HepG2 (cell line): ENCODE data around the gene GRB10. TPM values are rescaled to one million over a fixed set of nuclear protein-coding genes. Genes with fewer than 3 reads are reported as not detected.
A peak's percentile ranks its signal among the peaks of the same experiment; 100 is the strongest.

Experiments used
- ATAC-seq: fragments of 200-7000 bp; cut with Tn5 transposase; 3 replicates; pipeline ENCODE4 v1.9.1; 2020; ENCODE audit warnings: mild to moderate bottlenecking, moderate library complexity
- BruUV-seq: library from RNA; stranded (reverse); fragments of 400-500 nt; replicated peaks from 2 replicates; lab custom pipeline; 2021; lab: Mats Ljungman, UMichigan
- CTCF ChIA-PET: fragments of 300-600 bp; formaldehyde crosslinking; extraction: SDS; loops from one replicate; lab custom pipeline; 2021; ENCODE audit warnings: low total read pairs, inconsistent platforms, low intra/inter-chr PET ratio; lab: Yijun Ruan, JAX
- POLR2A ChIA-PET: fragments of 350-600 bp; sonication (Branson Sonifier 250); formaldehyde crosslinking; loops from one replicate; lab custom pipeline; 2020; ENCODE audit warnings: antibody characterized with exemption, inconsistent platforms; lab: Yijun Ruan, JAX
- DNase-seq: peaks from one replicate; pipeline ENCODE4 v3.0.0-alpha.2; 2015; ENCODE audit warnings: low spot score
- FAIRE-seq: peaks from 3 replicates; lab custom pipeline; 2011; peaks lifted over from hg19 to GRCh38; lab: Jason Lieb, UNC
- H2AFZ ChIP-seq: one replicate; pipeline ENCODE4 v1.6.1; 2011; ENCODE audit warnings: low read length, inconsistent platforms
- H3K27ac ChIP-seq: fragments of 300-600 bp; 3 replicates; pipeline ENCODE4 v1.8.0; 2011; ENCODE audit warnings: mixed run types, mild to moderate bottlenecking, mixed read lengths, low read length, inconsistent platforms; ENCODE audit not compliant: insufficient read depth; ENCODE audit errors: extremely low read length
- H3K27me3 ChIP-seq, 2 experiments: fragments of 200-600 bp in 1 of 2; 2 replicates in 1 of 2; 3 replicates in 1 of 2; pipeline versions ENCODE4 v1.6.0 to v1.8.0; 2011; ENCODE audit warnings: low read length in 2 of 2, mild to moderate bottlenecking in 2 of 2, moderate library complexity in 2 of 2, inconsistent platforms in 1 of 2; ENCODE audit not compliant: insufficient read depth in 2 of 2, control insufficient read depth in 1 of 2
- H3K36me3 ChIP-seq, 2 experiments: fragments of 200-600 bp in 1 of 2; replicated peaks in 1 of 2; 2 replicates in 1 of 2; 3 replicates in 1 of 2; pipeline versions ENCODE4 v1.5.1 to v1.8.0; 2011; ENCODE audit warnings: low read length in 2 of 2, inconsistent platforms in 1 of 2; ENCODE audit not compliant: insufficient read depth in 2 of 2, control insufficient read depth in 1 of 2
- H3K4me1 ChIP-seq: 2 replicates; pipeline ENCODE4 v1.5.1; 2012; ENCODE audit warnings: low read length, inconsistent platforms; ENCODE audit not compliant: insufficient read depth
- H3K4me2 ChIP-seq: 2 replicates; pipeline ENCODE4 v1.6.0; 2011; ENCODE audit warnings: low read depth, low read length, inconsistent platforms
- H3K4me3 ChIP-seq, 3 experiments: fragments of 200-600 bp in 1 of 3; sonication (generic), shearing (Covaris generic) in 1 of 3; replicated peaks in 1 of 3; 2 replicates each; pipeline ENCODE4 v1.5.1; 2011 to 2016; ENCODE audit warnings: low read length in 3 of 3, inconsistent platforms in 2 of 3, low read depth in 2 of 3, mild to moderate bottlenecking in 2 of 3, control low read depth in 1 of 3, mixed read lengths in 1 of 3; ENCODE audit not compliant: insufficient read depth in 1 of 3
- H3K79me2 ChIP-seq: one replicate; pipeline ENCODE4 v1.6.1; 2011; ENCODE audit warnings: low read length, inconsistent platforms; ENCODE audit not compliant: insufficient read depth
- H3K9ac ChIP-seq: 2 replicates; pipeline ENCODE4 v1.6.0; 2011; ENCODE audit warnings: mild to moderate bottlenecking, low read depth, low read length, inconsistent platforms; ENCODE audit not compliant: insufficient read depth
- H3K9me3 ChIP-seq: 2 replicates; pipeline ENCODE4 v1.5.1; 2012; ENCODE audit warnings: mild to moderate bottlenecking, low read length
- H4K20me1 ChIP-seq: 2 replicates; pipeline ENCODE4 v1.6.0; 2011; ENCODE audit warnings: inconsistent platforms, mild to moderate bottlenecking, low read length, moderate library complexity; ENCODE audit not compliant: insufficient read depth
- BHLHE40 ChIP-seq: IDR thresholded peaks from 2 replicates; pipeline ENCODE4 v1.6.1; 2011; ENCODE audit warnings: low read length, improper control_type of control experiment
- EP300 ChIP-seq, 3 experiments: sonication (generic) in 1 of 3; formaldehyde crosslinking in 1 of 3; IDR thresholded peaks; 2 replicates each; pipeline versions ENCODE4 v1.5.1 to v1.6.1; 2011 to 2020; ENCODE audit warnings: low read depth in 2 of 3, low read length in 2 of 3, borderline replicate concordance in 1 of 3, improper control_type of control experiment in 1 of 3, mild to moderate bottlenecking in 1 of 3, missing genetic modification reagents in 1 of 3, moderate library complexity in 1 of 3
- PCBP2 ChIP-seq: fragments of 200-400 bp; formaldehyde crosslinking; optimal IDR thresholded peaks from 2 replicates; pipeline ENCODE3; 2018; ENCODE audit warnings: low read length, low read depth; ENCODE audit not compliant: poor library complexity, severe bottlenecking
- POGZ ChIP-seq: sonication (generic); formaldehyde crosslinking; IDR thresholded peaks from 2 replicates; pipeline ENCODE4 v1.4.0; 2020; ENCODE audit warnings: mild to moderate bottlenecking, missing genetic modification reagents
- RNF2 ChIP-seq: fragments of 450-650 bp; conservative IDR thresholded peaks from 2 replicates; pipeline ENCODE4 v1.6.1; 2016; ENCODE audit warnings: low read depth
- SOX5 ChIP-seq: IDR thresholded peaks from 2 replicates; pipeline ENCODE4 v1.6.1; 2016; ENCODE audit warnings: borderline replicate concordance
- TEAD3 ChIP-seq: optimal IDR thresholded peaks from 2 replicates; pipeline ENCODE3; 2016; ENCODE audit warnings: borderline replicate concordance
- WIZ ChIP-seq: sonication (generic); formaldehyde crosslinking; IDR thresholded peaks from 2 replicates; pipeline ENCODE4 v1.5.1; 2020; ENCODE audit warnings: mild to moderate bottlenecking, missing genetic modification reagents
- ZNF570 ChIP-seq: sonication (generic); formaldehyde crosslinking; IDR thresholded peaks from 2 replicates; pipeline ENCODE4 v1.4.0; 2020; ENCODE audit warnings: mild to moderate bottlenecking, missing genetic modification reagents, borderline replicate concordance
- ZSCAN12 ChIP-seq: sonication (generic); formaldehyde crosslinking; IDR thresholded peaks from 2 replicates; pipeline ENCODE4 v1.9.0; 2021; ENCODE audit warnings: mild to moderate bottlenecking, missing genetic modification reagents
- ZSCAN25 ChIP-seq: sonication (generic); formaldehyde crosslinking; IDR thresholded peaks from 2 replicates; pipeline ENCODE4 v1.8.0; 2022; ENCODE audit warnings: mild to moderate bottlenecking, missing genetic modification reagents
- WGBS: methylation state at CpG from one replicate; pipeline ENCODE4 v1.1.6; 2017; ENCODE audit warnings: low lambda C conversion rate; 5-methylcytosine and 5-hydroxymethylcytosine counted together
- in situ Hi-C: cut with HindIII; loops from 2 replicates; pipeline ENCODE4 v1.10.0; 2017; ENCODE audit warnings: low pct_unique_long_range_greater_than_20kb; ENCODE audit not compliant: extremely low pct_ligation_motif_present
- intact Hi-C: fragments of 100-400 bp; cut with micrococcal nuclease; formaldehyde crosslinking; loops from one replicate; pipeline ENCODE4 v1.10.0; 2022; ENCODE audit not compliant: unreplicated experiment
- polyA plus RNA-seq, 8 experiments: library from polyadenylated mRNA; depleted of rRNA in 3 of 8; stranded (reverse) in 7 of 8; unstranded in 1 of 8; fragments of >200 nt; fragmentation: Illumina TruSeq in 4 of 8; extraction: Trizol in 4 of 8; gene quantifications; 2 replicates each; pipeline versions ENCODE4 v1.2.1 to v1.2.3, GENCODE V29; 2011 to 2016; ENCODE audit warnings: low read depth in 4 of 8, missing spikeins in 1 of 8, mixed read lengths in 1 of 8; ENCODE audit not compliant: insufficient read depth in 1 of 8
- total RNA-seq, 5 experiments: library from RNA; depleted of rRNA; stranded (reverse); fragments of >200 nt; fragmentation: Illumina TruSeq; extraction: Trizol; gene quantifications; 2 replicates each; pipeline ENCODE4 v1.2.3, GENCODE V29; 2016; ENCODE audit warnings: low read depth in 1 of 5

The GRB10 gene
- total and polyA plus RNA-seq, 2 of the 13 experiments (the other 11 are each of a cell fraction or from before 2014, with no cell fraction given), result 4.0 to 6.8 TPM

DNA sequence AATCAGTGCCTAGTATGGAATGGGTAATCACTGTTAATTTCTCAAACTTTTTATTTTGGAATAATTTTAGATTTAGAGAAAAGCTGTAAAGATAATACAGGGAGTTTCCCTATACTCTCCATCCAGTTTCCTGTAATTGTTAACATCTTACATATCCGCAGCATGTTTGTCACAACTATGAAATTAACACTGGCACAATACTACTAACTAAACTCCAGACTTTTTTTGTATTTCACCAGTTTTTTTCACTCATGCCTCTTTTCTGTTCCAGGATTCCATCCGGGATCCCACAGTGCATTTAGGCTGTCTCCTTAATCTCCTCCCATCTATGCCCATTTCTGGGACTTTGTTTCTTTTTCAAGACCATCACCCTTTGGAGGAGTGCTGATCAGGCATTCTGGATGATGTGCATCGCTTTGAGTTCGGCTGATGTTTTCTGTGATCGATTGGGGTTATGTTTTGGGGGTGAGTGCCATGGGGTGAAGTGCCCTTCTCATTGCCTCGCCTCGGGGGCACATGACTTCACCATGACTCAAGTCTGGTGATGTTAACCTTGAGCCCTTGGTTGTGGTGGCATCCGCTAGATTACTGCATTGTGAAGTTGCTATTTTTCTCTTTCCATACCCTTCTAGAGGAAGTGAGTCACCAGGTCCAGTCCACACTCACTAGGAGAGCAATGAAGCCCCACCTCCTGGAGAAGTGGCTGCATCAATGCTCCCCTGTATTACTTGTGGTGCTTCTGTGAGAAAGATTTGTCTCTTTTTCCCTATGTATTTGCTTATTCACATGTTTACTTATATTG lies 43.9 kb upstream of the GRB10 start (continued):
- TF ChIP-seq EP300 (IDR thresholded peaks at IDR 0.05; ENCODE audit: low read depth in 2 of 2, low read length in 2 of 2) (no peak), EP300 (CRISPR knock-in tag; IDR thresholded peaks at IDR 0.05; ENCODE audit: borderline replicate concordance) (peak; percentile 28; the same call in 1 of the 2 replicates), POGZ (CRISPR knock-in tag) (no peak), ZNF570 (CRISPR knock-in tag) (no peak), RNF2 (no peak), WIZ (no peak), BHLHE40 (peak; percentile 12; the same call in 1 of the 2 replicates), ZSCAN25 (CRISPR knock-in tag) (no peak), SOX5 (CRISPR knock-in tag) (peak; percentile 9; the same call in 1 of the 2 replicates), TEAD3 (CRISPR knock-in tag) (peak; percentile 8), PCBP2 (no peak)

DNA sequence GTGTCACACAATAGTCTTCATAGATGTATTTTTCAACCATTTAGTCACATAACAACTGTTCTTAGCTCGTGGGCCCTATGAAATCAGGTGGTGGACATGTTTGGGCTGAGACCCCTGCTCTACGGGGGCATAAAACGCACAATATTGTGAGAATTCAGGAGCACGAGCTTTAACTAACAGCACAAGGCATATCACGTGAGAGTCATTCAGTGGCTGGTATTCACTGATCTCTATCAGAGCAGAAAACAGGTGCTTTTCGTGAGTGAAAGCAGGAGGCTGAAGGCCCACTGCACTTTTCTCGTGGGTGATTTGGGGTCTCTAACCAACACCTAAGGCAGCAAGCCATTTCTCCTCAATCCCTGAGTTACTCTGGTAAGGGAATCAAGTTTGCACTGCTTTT lies 42.8 kb upstream of the GRB10 start:
- no peak overlapping the region for H3K9ac ChIP-seq
- ATAC-seq (no peak), DNase-seq (no peak), FAIRE-seq (no peak)
- no peak overlapping the region for H3K27ac ChIP-seq
- peaks cover 49% of the 10 kb centered on the region for H3K4me1 ChIP-seq
- no peak overlapping the region for H3K4me3 ChIP-seq
- peaks cover 0 to 17% of the 10 kb centered on the region in 2 experiments; a peak in 2 of 5 replicates for H3K27me3 ChIP-seq
- H4K20me1 ChIP-seq, result no peaks in the 10 kb centered on the region
- H2AFZ ChIP-seq, result no peak overlapping the region
- no peaks in the 10 kb centered on the region for H3K36me3 ChIP-seq
- CTCF ChIA-PET, result no interaction called here
- 29% methylated on average over 7 of the region's 7 CpGs for WGBS
- TF ChIP-seq BHLHE40 (peak; percentile 15; the same call in 1 of the 2 replicates), ZSCAN12 (no peak)
- POLR2A ChIA-PET, result no interaction called here
- no TSS peak for BruUV-seq
- intact Hi-C loops, result no loop called here
- no peaks in the 10 kb centered on the region for H3K9me3 ChIP-seq
- no peak overlapping the region for H3K4me2 ChIP-seq
- H3K79me2 ChIP-seq, result no peaks in the 10 kb centered on the region
- in situ Hi-C loops, result no loop called here
